ENCODE results near the gene GAB3.

DNA sequence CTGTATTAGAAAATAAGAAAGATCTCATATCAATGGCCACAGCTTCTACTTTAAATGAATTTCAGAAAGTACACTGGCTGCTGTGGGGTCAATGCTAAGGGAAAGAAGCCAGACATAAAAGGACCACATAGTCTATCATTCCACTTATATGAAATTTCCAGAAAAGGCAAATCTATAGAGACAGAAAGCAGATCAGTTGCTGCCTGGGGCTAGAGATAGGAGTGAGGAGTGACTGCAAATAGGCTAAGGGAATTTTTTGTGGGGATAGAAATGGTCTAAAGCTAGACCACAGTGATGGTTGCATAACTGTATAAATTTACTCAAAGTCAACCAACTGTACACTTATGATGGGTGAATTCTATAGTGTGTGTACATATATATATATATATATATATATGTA is 8.3 kb downstream of the GAB3 start:
- no peak for TF ChIP-seq POLR2A (IDR thresholded peaks at IDR 0.05; ENCODE audit: low read depth, low read length)
- no peak for TF ChIP-seq PAX5 (IDR thresholded peaks at IDR 0.05; ENCODE audit: insufficient read depth, low read length, severe bottlenecking)

All from GM12891 (cell line).